K562 (cell line): ENCODE results near the gene WDR54. TPM values are rescaled to one million over a fixed set of nuclear protein-coding genes. Genes with fewer than 3 reads are reported as not detected.

Experiments used
- ATAC-seq: fragments of 200-7000 bp; cut with Tn5 transposase; 3 replicates; pipeline ENCODE4 v1.9.1; 2020; ENCODE audit warnings: moderate library complexity
- BruUV-seq: library from RNA; stranded (reverse); fragments of 400-500 nt; replicated peaks from 2 replicates; lab custom pipeline; 2021; lab: Mats Ljungman, UMichigan
- CTCF ChIA-PET: fragments of 300-600 bp; formaldehyde crosslinking; extraction: SDS; loops from one replicate; lab custom pipeline; 2021; ENCODE audit warnings: low intra/inter-chr PET ratio; lab: Yijun Ruan, JAX
- POLR2A ChIA-PET: fragments of 300-600, 350-650 bp; sonication (Branson Sonifier 250); formaldehyde crosslinking; extraction: SDS; loops from one replicate; lab custom pipeline; 2021; ENCODE audit warnings: antibody characterized with exemption, inconsistent platforms; lab: Yijun Ruan, JAX
- DNase-seq, 4 experiments: peaks; one replicate each; pipeline versions ENCODE4 v3.0.0 to v3.0.0-alpha.2; 2011 to 2018; ENCODE audit warnings: low spot score in 3 of 4, mixed read lengths in 3 of 4; ENCODE audit errors: extremely low read depth in 1 of 4
- FAIRE-seq: peaks from 2 replicates; lab custom pipeline; 2011; peaks lifted over from hg19 to GRCh38; lab: Jason Lieb, UNC
- H2AFZ ChIP-seq: 2 replicates; pipeline ENCODE4 v1.6.0; 2011; ENCODE audit warnings: low read depth, low read length, control low read depth, inconsistent platforms
- H3K27ac ChIP-seq: fragments of 200-600 bp; 3 replicates; pipeline ENCODE4 v1.8.0; 2011; ENCODE audit warnings: low read depth, mild to moderate bottlenecking, control low read depth, inconsistent platforms, low read length, moderate library complexity, mixed read lengths; ENCODE audit errors: extremely low read depth
- H3K27me3 ChIP-seq, 2 experiments: fragments of 300-600 bp in 1 of 2; 2 replicates in 1 of 2; 3 replicates in 1 of 2; pipeline versions ENCODE4 v1.6.0 to v1.8.0; 2011; ENCODE audit warnings: inconsistent platforms in 2 of 2, low read length in 2 of 2, mild to moderate bottlenecking in 1 of 2, mixed read lengths in 1 of 2, moderate library complexity in 1 of 2; ENCODE audit not compliant: control insufficient read depth in 2 of 2, insufficient read depth in 2 of 2
- H3K36me3 ChIP-seq: fragments of 300-600 bp; 3 replicates; pipeline ENCODE4 v1.8.0; 2011; ENCODE audit warnings: mild to moderate bottlenecking, low read length, inconsistent platforms; ENCODE audit not compliant: control insufficient read depth, insufficient read depth
- H3K4me1 ChIP-seq, 2 experiments: fragments of 200-600 bp in 1 of 2; replicated peaks in 1 of 2; 2 replicates in 1 of 2; 3 replicates in 1 of 2; pipeline versions ENCODE4 v1.5.1 to v1.8.0; 2011; ENCODE audit warnings: inconsistent platforms in 2 of 2, low read length in 2 of 2, mild to moderate bottlenecking in 1 of 2, mixed read lengths in 1 of 2, moderate library complexity in 1 of 2; ENCODE audit not compliant: control insufficient read depth in 2 of 2, insufficient read depth in 2 of 2
- H3K4me2 ChIP-seq: 2 replicates; pipeline ENCODE4 v1.6.1; 2011; ENCODE audit warnings: low read length, control low read depth, inconsistent platforms, mixed read lengths; ENCODE audit not compliant: insufficient read depth
- H3K4me3 ChIP-seq: fragments of 200-600 bp; sonication (generic), shearing (Covaris generic); 2 replicates; pipeline ENCODE4 v1.5.1; 2016; ENCODE audit warnings: control low read depth, inconsistent platforms
- H3K79me2 ChIP-seq: fragments of 200-600 bp; 3 replicates; pipeline ENCODE4 v1.8.0; 2011; ENCODE audit warnings: low read length, inconsistent platforms; ENCODE audit not compliant: control insufficient read depth, insufficient read depth
- H3K9ac ChIP-seq, 2 experiments: 2 replicates each; pipeline versions ENCODE4 v1.6.0 to v1.6.1; 2011; ENCODE audit warnings: low read depth in 2 of 2, low read length in 2 of 2, control low read depth in 1 of 2, inconsistent platforms in 1 of 2, mild to moderate bottlenecking in 1 of 2, mixed read lengths in 1 of 2; ENCODE audit not compliant: insufficient read depth in 1 of 2
- H3K9me1 ChIP-seq: one replicate; pipeline ENCODE4 v1.6.0; 2011; ENCODE audit warnings: inconsistent platforms, mild to moderate bottlenecking, low read length, moderate library complexity; ENCODE audit not compliant: control insufficient read depth, insufficient read depth
- H3K9me3 ChIP-seq: replicated peaks from 2 replicates; pipeline ENCODE4 v1.5.1; 2011; ENCODE audit warnings: low read depth, low read length, inconsistent platforms; ENCODE audit not compliant: control insufficient read depth, insufficient read depth
- H4K20me1 ChIP-seq: replicated peaks from 2 replicates; pipeline ENCODE4 v1.6.1; 2011; ENCODE audit warnings: low read length, inconsistent platforms, mixed read lengths; ENCODE audit not compliant: control insufficient read depth, insufficient read depth
- ATF1 ChIP-seq, 2 experiments: fragments of 450-650 bp in 1 of 2; IDR thresholded peaks; 2 replicates each; pipeline ENCODE4 v1.6.1; 2016; ENCODE audit warnings: missing compliant biosample characterization in 1 of 2, missing genetic modification characterization in 1 of 2
- BACH1 ChIP-seq: fragments of 200-800 bp; sonication (Bioruptor generic); IDR thresholded peaks from 2 replicates; pipeline ENCODE4 v1.6.1; 2016; ENCODE audit warnings: missing genetic modification characterization, missing compliant biosample characterization
- CLOCK ChIP-seq: fragments of 250-450 bp; sonication (Bioruptor Pico); IDR thresholded peaks from 2 replicates; pipeline ENCODE4 v1.4.0; 2020; ENCODE audit warnings: mild to moderate bottlenecking, moderate library complexity, borderline replicate concordance
- HDAC8 ChIP-seq: fragments of 450-650 bp; IDR thresholded peaks from 2 replicates; pipeline ENCODE4 v1.6.1; 2016; ENCODE audit warnings: mild to moderate bottlenecking, missing genetic modification characterization, moderate library complexity, missing compliant biosample characterization
- HEY1 ChIP-seq: fragments of 250-450 bp; sonication (Bioruptor Pico); IDR thresholded peaks from 2 replicates; pipeline ENCODE4 v1.5.0; 2020; ENCODE audit warnings: mild to moderate bottlenecking, moderate library complexity, borderline replicate concordance
- HMG20A ChIP-seq: fragments of 450-650 bp; formaldehyde crosslinking; conservative IDR thresholded peaks from 2 replicates; pipeline ENCODE4 v1.4.0; 2020; ENCODE audit warnings: mild to moderate bottlenecking, mixed read lengths
- MAFK ChIP-seq: IDR thresholded peaks from 2 replicates; pipeline ENCODE4 v1.6.1; 2011; ENCODE audit warnings: low read length, improper control_type of control experiment
- RCOR1 ChIP-seq, 2 experiments: IDR thresholded peaks; 2 replicates each; pipeline ENCODE4 v1.6.1; 2012; ENCODE audit warnings: low read depth in 2 of 2, low read length in 2 of 2, borderline replicate concordance in 1 of 2, improper control_type of control experiment in 1 of 2
- USF2 ChIP-seq: sonication (generic); formaldehyde crosslinking; IDR thresholded peaks from 2 replicates; pipeline ENCODE4 v1.5.0; 2020; ENCODE audit warnings: missing genetic modification reagents
- ZNF778 ChIP-seq: fragments of 450-650 bp; formaldehyde crosslinking; IDR thresholded peaks from 2 replicates; pipeline ENCODE4 v1.4.0; 2020; ENCODE audit warnings: mild to moderate bottlenecking, moderate library complexity
- ZSCAN29 ChIP-seq: fragments of 450-650 bp; IDR thresholded peaks from 2 replicates; pipeline ENCODE4 v1.6.1; 2017
- WGBS: fragments of 100-300 bp; shearing (Covaris generic); methylation state at CpG from one replicate; pipeline ENCODE4 v1.1.6; 2016; ENCODE audit warnings: low coverage, mixed read lengths; ENCODE audit not compliant: insufficient coverage; ENCODE audit errors: missing lambda C conversion rate; 5-methylcytosine and 5-hydroxymethylcytosine counted together
- in situ Hi-C: fragments of 300-500 bp; cut with MboI; formaldehyde crosslinking; loops from 4 replicates; pipeline ENCODE4 v1.15.0; 2018; ENCODE audit warnings: inconsistent platforms, mixed read lengths
- intact Hi-C: fragments of 100-400 bp; cut with micrococcal nuclease; formaldehyde crosslinking; loops from 2 replicates; pipeline ENCODE4 v1.14.2; 2022
- polyA plus RNA-seq, 8 experiments: library from polyadenylated mRNA; depleted of rRNA in 4 of 8; stranded (reverse) in 5 of 8; unstranded in 3 of 8; fragments of >200 nt; fragmentation: Nextera tagmentation in 2 of 8; fragmentation: Illumina TruSeq in 1 of 8; extraction: Ambion mirVana in 2 of 8; extraction: Trizol in 1 of 8; gene quantifications; 2 replicates each; pipeline versions ENCODE4 v1.2.1 to v1.2.3, GENCODE V29; 2011 to 2014; ENCODE audit warnings: inconsistent platforms in 1 of 8, missing spikeins in 1 of 8
- total RNA-seq, 7 experiments: library from RNA; depleted of rRNA in 6 of 7; stranded (reverse); fragments of >200 nt in 6 of 7; fragmentation: Illumina TruSeq in 2 of 7; extraction: Trizol in 2 of 7; gene quantifications; 2 replicates each; pipeline versions ENCODE4 v1.2.1 to v1.2.3, GENCODE V29; 2011 to 2021; ENCODE audit warnings: low replicate concordance in 1 of 7
- TF ChIP-seq, protein P1 (sequence below): fragments of 250-450 bp; sonication (Bioruptor Pico); IDR thresholded peaks from 2 replicates; pipeline ENCODE4 v1.8.0; 2021; ENCODE audit warnings: mild to moderate bottlenecking, moderate library complexity

Gene WDR54
- total and polyA plus RNA-seq, 9 of the 15 experiments (the other 6 are each of a cell fraction or from before 2014, with no cell fraction given), result 5.2 to 15.2 (median 7.4) TPM

DNA sequence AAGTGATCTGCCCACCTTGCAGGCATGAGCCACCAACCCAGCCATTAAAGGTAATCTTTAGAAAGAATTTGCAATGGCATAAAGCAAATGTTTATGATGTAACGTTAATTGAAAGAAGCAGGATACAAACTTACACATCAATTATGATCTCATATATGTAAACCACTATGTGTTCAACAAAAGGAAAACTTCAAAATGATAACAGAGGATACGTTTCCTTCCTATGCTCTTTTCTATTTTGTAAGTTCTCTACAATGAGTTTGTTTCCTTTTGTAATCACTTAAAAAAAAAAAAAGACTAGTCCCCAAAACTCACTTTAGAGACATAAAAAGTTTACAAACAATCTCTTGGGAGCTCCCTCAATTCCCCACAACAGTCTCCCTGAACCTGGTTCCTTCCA is 1.5 kb upstream of the WDR54 start:
- no peak overlapping the region for H3K4me2 ChIP-seq
- no peak for DNase-seq

More for the DNA sequence above, 1.5 kb upstream of the WDR54 start:
- no peak for ATAC-seq
- no peak overlapping the region for H3K27ac ChIP-seq
- TF ChIP-seq USF2, result no peak
- TF ChIP-seq ZSCAN29, result no peak
- TF ChIP-seq BACH1, result no peak
- no peak for TF ChIP-seq CLOCK (CRISPR knock-in tag)
- TF ChIP-seq HEY1 (CRISPR knock-in tag), result no peak
- TF ChIP-seq MAFK, result no peak
- TF ChIP-seq HMG20A (CRISPR knock-in tag), result no peak
- TF ChIP-seq ATF1 (CRISPR knock-in tag; IDR thresholded peaks at IDR 0.05), result no peak
- TF ChIP-seq ATF1 (tag; IDR thresholded peaks at IDR 0.05), result no peak
- TF ChIP-seq, protein P1, sequence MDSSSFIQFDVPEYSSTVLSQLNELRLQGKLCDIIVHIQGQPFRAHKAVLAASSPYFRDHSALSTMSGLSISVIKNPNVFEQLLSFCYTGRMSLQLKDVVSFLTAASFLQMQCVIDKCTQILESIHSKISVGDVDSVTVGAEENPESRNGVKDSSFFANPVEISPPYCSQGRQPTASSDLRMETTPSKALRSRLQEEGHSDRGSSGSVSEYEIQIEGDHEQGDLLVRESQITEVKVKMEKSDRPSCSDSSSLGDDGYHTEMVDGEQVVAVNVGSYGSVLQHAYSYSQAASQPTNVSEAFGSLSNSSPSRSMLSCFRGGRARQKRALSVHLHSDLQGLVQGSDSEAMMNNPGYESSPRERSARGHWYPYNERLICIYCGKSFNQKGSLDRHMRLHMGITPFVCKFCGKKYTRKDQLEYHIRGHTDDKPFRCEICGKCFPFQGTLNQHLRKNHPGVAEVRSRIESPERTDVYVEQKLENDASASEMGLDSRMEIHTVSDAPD, result no peak
- TF ChIP-seq HDAC8 (tag), result no peak
- TF ChIP-seq RCOR1 (IDR thresholded peaks at IDR 0.05; ENCODE audit: borderline replicate concordance in 1 of 2, low read depth in 2 of 2, low read length in 2 of 2), result no peak
- no peak for TF ChIP-seq ZNF778 (CRISPR knock-in tag)
- no peaks in the 10 kb centered on the region for H3K79me2 ChIP-seq
- FAIRE-seq, result no peak
- no peaks in the 10 kb centered on the region for H3K36me3 ChIP-seq
- no peak overlapping the region for H3K9ac ChIP-seq
- no peak overlapping the region for H3K4me3 ChIP-seq
- 37% methylated on average over 2 of the region's 2 CpGs for WGBS
- no TSS peak for BruUV-seq
- peaks cover 5 to 31% of the 10 kb centered on the region in 2 experiments; a peak in 4 of 5 replicates for H3K4me1 ChIP-seq
- POLR2A ChIA-PET, result interaction anchor here (1.6 kb wide), 1 partner anchor 52 kb away, joined by 4 read pairs; the partner anchor contains the start of gene MRPL53
- intact Hi-C loops (loop anchor here (5.0 kb wide), 1 partner anchor 167 kb away; no protein-coding TSS in a partner anchor), in situ Hi-C loops (no loop called here)
- H2AFZ ChIP-seq, result no peak overlapping the region
- H3K9me1 ChIP-seq, result no peaks in the 10 kb centered on the region
- H3K27me3 ChIP-seq, result peaks cover 4 to 24% of the 10 kb centered on the region in 2 experiments; a peak in 4 of 5 replicates
- no peaks in the 10 kb centered on the region for H4K20me1 ChIP-seq
- no peaks in the 10 kb centered on the region for H3K9me3 ChIP-seq
- CTCF ChIA-PET, result interaction anchor here (0.6 kb wide), 1 partner anchor 142 kb away, joined by 3 read pairs; no protein-coding TSS in a partner anchor
